GM18868 (cell line): ENCODE data around the gene POU3F1.

Experiments used
- ATAC-seq: cut with Tn5 transposase; IDR thresholded peaks from one replicate; pipeline ENCODE4 v1.9.1; 2021; ENCODE audit warnings: mild to moderate bottlenecking, moderate library complexity; ENCODE audit not compliant: unreplicated experiment

The POU3F1 gene

DNA sequence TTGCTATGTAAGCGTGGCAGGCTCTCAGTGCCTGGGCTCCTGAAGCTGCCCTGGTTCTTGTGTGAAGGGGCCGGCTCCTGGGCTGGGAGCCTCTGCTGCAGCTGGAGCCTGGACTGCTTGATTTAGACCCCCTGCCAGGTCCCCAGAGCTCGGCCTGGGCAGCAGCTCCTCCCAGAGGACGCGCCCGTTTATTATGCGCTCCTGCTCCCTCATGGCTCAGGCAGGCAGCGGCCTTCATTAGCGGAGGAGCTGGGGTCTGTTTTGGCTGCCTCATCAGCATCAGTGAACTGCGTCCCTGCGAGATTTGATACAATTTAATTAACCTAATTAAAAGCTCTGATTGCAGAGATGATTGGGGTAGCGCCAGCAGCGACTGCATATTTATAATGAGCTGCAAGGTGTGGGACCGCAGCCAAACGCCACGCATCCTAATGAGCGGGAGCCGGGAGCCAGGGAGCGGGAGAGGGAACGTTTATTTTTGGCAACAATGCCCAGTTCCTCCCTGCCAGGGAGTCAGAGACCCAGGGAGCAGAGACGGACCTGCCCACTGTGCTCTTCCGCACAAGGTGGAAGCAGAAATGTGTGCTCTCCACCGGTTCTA, 17.4 kb downstream of the POU3F1 start:
- ATAC-seq = no peak

DNA sequence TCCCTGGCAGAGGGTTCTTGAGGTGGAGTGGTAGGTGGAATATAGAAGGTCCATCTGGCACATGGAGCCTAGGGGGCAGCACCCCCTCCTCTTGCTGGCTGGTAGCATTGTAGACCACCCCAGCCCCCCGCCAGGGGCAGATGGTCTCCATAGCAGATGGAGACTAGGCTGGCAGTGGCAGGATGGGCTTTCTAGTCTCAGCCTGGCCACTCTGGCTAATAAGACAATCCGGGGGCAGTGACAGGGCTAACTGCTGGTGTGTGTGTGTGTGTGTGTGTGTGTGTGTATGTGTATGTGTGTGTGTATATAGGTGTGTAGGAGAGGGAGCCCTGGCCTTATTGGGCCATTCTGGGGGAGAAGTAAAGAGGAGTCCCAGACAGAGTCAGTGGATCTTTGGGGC, 17.9 kb downstream of the POU3F1 start:
- ATAC-seq = no peak

DNA sequence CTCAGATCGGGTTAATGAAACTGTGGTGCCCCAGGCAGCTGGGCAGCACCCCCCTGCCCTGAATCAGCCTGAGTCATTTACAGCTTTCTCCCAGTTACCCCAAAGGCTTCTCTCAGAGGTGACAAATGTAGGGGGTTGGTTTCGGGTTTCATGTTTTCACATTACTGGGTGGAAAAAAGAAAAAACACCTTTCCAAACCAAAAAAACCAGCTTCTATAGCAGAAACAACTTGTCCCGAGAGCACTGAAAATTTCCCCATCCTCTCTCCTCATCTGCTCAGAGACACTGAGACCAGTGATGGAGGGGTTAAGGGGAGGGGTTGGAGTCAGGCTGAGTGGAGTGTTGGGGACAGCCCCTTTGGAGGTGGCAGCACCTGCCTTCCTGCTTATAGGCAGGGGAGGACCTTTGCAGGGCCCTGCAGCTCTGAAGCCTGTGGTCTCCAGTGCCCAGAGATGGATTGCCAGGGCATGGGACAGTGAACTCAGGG, 18.4 kb downstream of the POU3F1 start:
- ATAC-seq = peak; percentile 76

DNA sequence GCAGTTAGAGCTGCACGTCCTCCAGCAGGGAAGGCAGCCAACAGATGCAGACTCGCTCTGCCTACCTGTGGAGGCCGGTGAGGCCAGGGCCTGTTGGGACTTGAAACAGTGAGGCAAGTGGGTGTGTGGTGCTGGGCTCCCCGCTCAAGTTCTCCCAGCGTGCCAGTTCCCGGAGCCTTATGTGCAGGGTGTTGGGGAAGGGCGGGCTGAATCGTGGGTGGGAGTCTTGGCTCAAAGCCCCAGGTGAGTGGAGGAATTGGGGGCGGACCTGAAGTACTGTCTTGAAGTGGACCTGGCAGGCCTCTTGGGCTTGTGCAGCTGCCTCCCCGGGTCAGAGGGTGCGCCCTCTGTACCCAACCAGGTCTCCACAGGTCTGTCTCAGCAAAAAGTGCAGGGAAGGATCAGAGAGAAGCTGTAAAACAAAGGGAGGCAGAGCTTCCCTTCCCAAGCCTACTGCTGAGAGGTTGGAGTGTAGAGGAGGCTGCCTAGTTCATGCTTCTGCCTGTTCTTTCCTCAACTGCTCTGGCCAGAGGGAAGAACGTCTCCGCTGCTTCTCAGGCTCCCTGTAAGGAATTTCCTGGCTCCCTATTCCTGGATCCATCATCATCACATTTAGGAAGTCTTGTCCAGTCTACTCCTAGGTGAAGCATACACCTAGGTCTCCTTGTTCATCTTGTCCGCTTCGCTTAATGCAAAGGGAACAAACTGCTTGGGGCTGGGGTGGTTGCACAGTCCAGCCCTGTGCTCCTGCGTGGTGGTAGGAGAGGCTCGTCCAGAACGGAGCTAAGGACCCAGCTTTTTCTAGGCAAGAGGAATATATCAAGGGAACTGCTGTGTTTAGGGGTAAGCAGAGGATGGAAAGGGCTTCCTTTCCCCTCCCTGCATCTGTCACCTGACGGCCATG, 19.1 kb downstream of the POU3F1 start:
- no peak for ATAC-seq

DNA sequence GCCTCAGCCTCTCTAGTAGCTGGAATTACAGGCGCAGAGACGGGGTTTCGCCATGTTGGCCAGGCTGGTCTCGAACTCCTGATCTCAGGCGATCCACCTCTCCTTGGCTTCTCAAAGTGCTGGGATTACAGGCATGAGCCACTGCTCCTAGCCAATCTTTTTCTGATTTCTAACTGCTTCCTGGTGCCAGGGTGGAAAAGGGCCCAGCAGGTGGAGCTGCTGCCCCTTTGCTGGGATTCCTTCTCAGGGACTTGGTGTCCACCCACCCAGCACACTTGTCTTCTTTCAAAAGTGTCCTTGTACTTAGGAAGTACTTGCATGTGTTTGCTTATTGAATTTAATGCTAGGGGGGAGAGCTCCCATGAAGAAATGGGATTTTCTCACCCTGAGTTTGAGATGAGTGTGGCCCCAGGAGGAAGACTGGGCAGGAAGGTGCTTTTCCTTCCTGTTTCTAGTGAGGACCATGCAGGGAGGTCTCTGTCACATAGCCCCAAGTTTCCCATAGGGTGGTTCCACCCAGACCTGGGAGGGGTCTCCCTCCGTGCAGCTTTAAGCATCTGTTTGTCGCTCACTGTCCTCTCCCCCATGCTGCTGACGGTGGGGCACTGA, 19.9 kb downstream of the POU3F1 start:
- ATAC-seq = no peak

DNA sequence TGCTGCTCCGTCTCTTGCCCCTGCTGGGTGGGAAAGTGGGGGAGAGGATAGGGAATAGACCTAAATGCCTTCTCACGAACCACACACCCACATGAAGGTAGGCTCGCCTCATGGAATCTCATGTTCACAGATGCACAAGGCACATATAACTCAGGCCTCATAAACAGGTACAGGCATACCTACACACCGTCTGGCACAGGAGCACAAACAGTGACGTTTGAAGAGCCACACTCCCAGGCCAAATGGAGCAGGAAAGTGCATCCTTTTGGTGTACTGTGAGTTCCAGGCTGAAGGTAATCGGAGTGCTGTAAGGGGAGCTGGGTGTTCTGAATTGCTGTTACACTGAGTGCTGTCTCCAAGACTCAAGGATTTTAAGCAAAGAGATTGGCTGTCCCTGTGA, 20.9 kb downstream of the POU3F1 start:
- no peak for ATAC-seq

DNA sequence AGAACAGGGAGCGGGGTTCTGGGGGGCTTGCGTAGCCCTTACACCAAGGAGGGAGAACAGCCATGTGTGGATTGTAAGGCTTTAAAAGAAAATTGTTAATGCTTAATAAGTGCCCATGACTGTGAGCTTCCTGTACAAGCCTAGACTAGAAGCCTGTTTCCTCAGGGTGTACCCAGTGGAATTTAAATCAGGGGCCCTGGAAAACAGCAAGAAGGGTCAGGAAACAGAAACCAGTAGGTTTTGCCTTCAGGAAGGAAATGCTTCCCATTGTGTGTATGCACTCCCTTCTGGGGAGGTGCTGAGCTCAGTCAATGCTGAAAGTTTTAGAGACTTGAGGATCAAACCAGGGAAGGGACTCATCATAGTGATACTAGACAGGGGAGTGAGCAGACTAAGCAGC, 21.4 kb downstream of the POU3F1 start:
- ATAC-seq = no peak

DNA sequence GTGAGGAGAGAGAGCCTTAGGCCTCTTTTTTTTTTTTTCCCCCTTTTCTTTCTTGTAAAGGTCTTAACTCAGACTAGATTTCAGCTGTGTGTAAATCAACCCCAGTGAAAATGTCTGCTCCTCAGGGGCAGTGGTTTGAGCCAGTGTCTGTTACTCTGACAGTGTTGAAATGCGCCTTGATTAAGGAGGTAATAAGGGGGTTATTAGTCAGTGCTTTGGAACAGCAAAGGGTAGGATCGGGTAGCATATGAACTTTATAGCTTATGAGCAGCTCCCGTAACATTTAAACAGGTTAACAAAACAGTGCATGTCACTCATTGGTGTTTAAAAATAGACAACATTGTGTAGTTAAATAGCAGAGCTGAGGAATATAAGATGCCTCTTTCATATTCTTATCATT, 23.8 kb downstream of the POU3F1 start:
- no peak for ATAC-seq

DNA sequence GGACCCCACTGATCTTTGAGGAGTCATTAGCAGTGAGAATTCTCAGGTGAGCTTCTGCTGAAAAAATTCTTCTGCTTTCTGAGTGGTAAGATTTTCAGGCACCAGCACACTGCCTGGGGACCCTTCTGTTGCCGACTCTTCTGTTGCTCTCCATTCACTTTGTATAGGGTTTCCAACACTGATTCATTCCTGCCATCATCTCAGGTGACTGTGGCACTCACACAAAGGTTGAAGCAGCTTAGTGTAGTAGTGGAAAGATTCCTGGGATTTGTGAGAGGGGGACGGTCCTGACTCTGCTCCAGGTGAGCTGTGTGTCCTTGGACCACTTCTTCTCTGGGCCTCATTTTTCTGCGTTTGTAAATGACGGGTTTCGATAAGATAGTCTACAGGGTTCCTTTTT, 24.6 kb downstream of the POU3F1 start:
- ATAC-seq = no peak

DNA sequence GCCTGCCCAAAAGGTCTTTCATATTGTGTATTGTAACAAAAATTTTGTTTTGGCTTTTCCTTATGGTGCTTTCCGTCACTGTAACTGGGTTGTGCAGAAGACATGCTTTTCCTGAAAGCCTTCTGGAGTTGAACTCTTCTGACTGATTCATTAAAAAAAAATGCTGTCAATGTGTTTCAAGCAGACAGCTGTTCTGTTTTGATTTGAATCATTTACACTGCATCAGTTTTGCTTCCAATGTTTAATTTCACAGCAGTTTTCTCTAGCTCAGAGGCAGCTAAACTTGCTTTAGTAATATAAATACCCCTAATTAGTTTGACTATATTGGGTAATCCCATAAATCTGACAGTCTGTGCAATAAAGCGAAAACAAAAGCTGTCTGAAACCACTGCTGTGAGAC, 26.2 kb downstream of the POU3F1 start:
- no peak for ATAC-seq

DNA sequence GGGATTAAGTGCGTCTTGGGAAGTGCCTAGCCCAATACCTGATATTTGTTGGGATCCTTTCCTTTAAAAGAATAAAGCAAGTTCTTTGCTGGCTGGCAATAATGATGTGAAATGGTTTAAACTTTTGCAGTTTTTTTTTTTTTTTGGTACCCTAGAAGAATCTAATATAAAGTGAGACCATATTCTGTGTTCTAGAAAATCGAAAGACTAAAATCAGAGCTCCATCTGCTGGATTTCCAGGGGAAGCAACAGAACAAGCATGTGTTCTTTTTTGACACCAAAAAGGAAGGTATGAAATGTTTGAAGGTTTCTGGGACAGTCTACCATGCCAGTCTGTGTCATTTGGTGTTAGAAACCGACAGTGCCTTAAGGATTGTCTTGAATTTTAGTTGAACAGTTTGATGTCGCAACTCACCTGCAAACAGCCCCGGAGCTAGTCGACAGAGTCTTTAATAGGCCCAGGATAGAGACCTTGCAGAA, 27.7 kb downstream of the POU3F1 start:
- no peak for ATAC-seq

DNA sequence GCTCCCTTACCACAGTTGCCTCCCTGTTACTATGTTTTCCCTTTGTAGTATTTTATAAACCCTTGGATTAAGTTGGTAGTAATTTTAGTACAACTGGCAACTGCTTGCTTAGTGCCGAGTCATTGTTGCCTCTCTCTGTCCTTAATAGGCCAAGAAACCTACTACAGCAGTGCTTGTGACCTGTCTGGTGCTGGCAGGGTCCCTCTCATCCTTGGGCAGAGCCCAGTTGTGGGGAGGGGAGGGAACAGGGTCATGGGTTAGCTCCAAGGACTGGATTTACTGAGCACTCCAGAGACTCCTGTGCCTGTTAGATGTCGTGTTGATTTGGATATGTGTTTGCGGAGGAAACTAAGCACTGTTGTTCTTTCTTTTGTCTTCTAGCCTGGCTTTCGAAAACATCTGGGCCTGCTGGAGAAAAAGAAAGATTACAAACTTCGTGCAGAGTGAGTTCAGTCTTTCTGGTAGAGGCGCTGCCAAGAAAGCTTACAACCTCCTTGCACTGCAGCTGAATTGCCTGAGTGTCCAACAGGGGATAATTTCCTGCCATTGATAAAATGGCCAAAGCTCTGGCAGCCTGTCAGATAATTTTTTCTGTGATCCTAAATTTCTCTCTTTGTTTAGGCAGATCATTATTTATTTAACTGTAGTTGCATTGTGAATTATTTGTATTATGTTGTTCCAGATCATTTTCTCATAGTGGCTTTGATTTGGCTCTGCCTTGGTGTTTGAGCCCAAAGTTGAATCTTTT, 30.4 kb downstream of the POU3F1 start:
- no peak for ATAC-seq

DNA sequence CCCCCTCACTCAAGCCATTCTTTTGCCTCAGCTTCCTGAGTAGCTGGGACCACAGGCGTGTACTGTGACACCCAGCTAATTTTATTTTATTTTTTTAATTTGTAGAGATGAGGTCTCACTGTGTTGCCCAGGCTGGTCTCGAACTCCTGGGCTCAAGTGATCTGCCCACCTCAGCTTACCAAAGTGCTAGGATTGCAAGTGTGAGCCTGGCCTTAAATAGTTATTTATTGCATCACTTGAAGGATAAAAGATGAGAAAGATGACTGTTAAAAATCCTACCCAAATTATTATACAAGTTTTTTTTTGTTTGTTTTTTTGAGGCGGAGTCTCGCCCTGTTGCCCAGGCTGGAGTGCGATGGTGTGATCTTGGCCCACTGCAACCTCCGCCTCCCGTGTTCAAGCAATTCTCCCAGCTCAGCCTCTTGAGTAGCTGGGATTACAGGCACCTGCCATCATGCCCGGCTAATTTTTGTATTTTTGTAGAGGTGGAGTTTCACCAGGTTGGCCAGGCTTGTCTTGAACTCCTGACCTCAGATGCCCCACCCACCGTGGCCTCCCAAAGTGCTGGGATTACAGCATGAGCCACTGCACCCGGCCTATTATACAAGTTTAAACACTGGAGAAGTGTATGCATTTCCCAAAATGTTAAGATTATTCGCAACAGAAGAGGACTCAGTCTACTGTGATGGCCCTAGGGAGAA, 31.7 kb downstream of the POU3F1 start:
- no peak for ATAC-seq

DNA sequence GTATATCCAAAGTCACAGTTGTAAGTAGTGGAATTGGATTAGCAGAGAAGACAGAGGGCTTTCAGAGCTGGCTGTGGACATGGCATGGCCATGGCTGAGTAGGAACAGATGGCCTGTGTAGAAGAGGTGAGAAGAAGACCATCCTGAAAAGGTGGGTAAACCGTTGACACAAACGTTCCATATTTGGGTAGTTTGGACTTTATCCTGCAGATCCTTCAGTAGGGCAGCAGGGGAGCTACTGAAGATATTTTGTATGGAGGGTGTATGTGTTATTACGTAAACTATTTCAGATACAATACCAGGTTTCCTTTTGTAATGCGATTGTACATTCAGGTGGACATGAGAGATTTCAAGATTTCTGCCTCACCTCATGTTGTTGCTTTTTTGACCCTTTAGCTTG, 32.4 kb downstream of the POU3F1 start:
- no peak for ATAC-seq

DNA sequence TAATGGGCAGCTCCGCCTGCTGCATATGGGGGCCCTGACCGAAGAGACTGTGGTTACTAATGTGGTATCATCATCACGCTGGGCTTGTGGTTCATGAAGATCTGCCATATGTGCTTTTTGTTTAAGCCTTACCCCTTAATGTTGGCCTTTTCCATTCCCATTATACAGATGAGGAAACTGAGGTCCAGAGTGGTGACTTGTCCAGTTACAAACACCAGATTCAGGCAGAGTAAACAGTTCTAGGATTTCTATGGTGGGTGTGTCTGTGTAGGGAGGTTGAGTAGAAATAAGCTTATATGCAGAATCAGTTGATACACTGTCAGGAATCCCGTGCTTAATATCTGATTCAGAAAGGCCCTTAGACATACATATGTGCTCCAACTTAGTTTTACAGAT, 33.4 kb downstream of the POU3F1 start:
- ATAC-seq = peak; percentile 4

DNA sequence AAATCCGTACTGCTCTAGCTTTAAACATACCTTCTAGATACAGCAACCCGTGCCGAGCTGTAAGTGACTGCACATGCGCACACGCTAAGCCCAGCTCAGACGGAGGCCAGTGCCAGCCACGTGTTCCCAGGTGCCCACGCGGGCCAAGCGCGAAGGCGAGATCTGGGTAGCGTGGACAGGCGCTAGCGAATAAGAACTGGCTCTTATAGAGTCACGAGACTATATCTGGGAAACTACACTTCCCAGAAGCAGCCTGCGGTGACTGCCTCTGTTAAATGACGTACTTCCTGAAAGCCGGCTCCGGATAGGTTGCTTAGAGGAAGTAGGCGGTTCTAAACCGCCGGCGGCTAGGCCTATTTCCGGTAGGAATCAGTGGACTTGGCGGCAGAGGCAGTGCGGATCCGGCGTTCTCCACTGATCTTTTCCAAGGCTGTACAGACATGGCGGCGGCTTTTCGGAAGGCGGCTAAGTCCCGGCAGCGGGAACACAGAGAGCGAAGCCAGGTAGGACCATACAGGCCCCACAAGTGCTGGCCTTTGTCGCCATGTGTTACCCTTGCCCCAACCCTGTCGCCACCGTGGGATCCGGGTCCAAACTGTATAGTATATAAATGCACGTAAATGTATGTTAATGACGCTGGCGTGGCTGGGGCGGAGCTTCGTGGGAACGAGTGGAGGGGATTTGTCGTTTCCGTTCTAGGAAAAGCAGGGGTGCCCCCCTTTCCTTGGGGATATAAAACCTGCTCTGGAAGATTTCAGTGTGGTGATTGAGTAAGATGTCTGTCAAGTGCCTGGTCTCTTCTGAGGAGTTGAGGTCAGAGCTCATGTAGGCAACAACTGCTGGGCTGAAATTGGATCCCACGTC, 34.0 kb downstream of the POU3F1 start, which contains the start of gene UTP11:
Gene UTP11 (plus strand): TSS at position 372 of the 864 bp plus-strand sequence. CDS start 69 bp downstream, at position 441.
- peak; percentile 92 for ATAC-seq

DNA sequence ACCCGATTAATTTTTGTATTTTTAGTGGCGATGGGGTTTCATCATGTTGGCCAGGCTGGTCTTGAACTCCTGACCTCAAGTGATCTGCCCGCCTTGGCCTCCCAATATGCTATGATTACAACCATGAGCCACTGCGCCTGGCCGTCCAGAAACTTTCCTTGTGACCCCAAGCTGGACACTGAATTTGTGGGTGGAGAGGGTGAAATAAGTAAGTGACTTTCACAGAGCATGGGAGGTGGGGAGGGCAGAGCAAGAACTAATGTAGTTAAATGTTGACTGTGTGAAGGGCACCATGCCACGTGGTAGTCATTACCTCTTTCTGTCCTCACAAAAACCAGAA, 36.8 kb downstream of the POU3F1 start:
- no peak for ATAC-seq

DNA sequence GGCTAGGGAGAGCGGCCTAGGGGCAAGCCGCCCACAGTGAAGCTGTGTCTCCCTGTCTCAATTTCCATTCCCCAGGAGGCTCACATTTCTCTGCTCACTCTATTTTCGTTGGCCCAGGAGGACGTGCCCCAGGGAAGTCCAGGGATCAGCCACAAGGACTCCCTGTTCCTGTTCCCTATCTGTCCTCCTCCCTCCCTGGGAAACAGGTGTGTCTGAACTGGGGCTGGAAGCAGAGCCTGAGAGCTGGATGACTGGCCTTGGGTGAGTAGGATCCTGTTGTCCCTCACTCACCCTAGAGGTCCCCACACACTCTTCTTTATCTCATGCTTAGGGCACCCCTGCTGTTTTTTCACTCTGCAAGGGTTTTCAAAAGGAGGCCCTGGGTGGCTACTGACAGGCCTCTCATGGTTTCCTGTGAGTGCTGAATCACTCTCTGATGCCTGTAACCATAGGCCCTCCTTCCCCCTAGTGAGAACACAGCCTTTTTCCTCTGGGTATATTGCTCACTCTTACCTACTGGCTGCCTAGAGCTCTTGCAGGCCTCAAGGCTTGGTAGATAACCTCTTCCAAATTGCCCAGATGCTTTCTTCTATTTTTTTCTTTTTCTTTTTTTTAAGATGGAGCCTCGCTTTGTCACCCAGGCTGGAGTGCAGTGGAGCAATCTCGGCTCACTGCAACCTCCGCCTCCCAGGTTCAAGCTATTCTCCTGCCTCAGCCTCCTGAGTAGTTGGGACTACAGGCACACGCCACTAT, 37.3 kb downstream of the POU3F1 start:
- ATAC-seq = no peak
